Gastrocnemius medialis (tissue), 4 donors: ENCODE results near the gene SKA2. TPM values are rescaled to one million over a fixed set of nuclear protein-coding genes. Genes with fewer than 3 reads are reported as not detected.

Source experiments
- ATAC-seq, 2 donors: fragments of 150-250 bp; one replicate each; pipeline ENCODE4 v1.9.1; 2016
- DNase-seq, 2 donors: peaks; one replicate each; pipeline ENCODE4 v3.0.0-alpha.2; 2019
- H3K27ac ChIP-seq, 4 donors: fragments of 200-600 bp; sonication (generic); 1 replicate in 1 of 4; 2 replicates in 3 of 4; pipeline ENCODE4 v1.5.1; 2016 to 2018; ENCODE audit warnings: mild to moderate bottlenecking in 2 of 4, moderate library complexity in 1 of 4
- H3K27me3 ChIP-seq, 3 donors: fragments of 200-600 bp; sonication (generic) in 2 of 3; 1 replicate in 1 of 3; 2 replicates in 2 of 3; pipeline versions ENCODE4 v1.5.1 to v1.6.0; 2016 to 2019; ENCODE audit warnings: mild to moderate bottlenecking in 1 of 3, moderate library complexity in 1 of 3
- H3K36me3 ChIP-seq, 2 donors: fragments of 200-600 bp; sonication (generic) in 1 of 2; one replicate each; pipeline ENCODE4 v1.5.1; 2017 to 2018
- H3K4me1 ChIP-seq, 2 donors: fragments of 200-600 bp; sonication (generic) in 1 of 2; one replicate each; pipeline ENCODE4 v1.5.1; 2016 to 2017; ENCODE audit warnings: mild to moderate bottlenecking in 2 of 2
- H3K4me3 ChIP-seq, 4 donors: fragments of 200-600 bp; sonication (generic) in 3 of 4; 1 replicate in 1 of 4; 2 replicates in 3 of 4; pipeline ENCODE4 v1.5.1; 2016 to 2019; ENCODE audit warnings: mild to moderate bottlenecking in 2 of 4
- H3K9me3 ChIP-seq, 3 donors: fragments of 200-600 bp; sonication (generic) in 2 of 3; 1 replicate in 1 of 3; 2 replicates in 2 of 3; pipeline ENCODE4 v1.5.1; 2016 to 2019
- CTCF ChIP-seq, 5 experiments: fragments of 450-650 bp in 3 of 5; fragments of 200-600 bp in 2 of 5; sonication (generic) in 2 of 5; IDR thresholded peaks in 4 of 5; conservative IDR thresholded peaks in 1 of 5; 1 replicate in 4 of 5; 2 replicates in 1 of 5; pipeline ENCODE4 v1.5.1; 2016 to 2019; ENCODE audit warnings: antibody characterized with exemption in 5 of 5, mild to moderate bottlenecking in 3 of 5, moderate library complexity in 3 of 5
- POLR2A ChIP-seq, 2 donors: fragments of 450-650 bp; IDR thresholded peaks; one replicate each; pipeline ENCODE4 v1.6.1; 2017; ENCODE audit warnings: antibody characterized with exemption in 2 of 2, mild to moderate bottlenecking in 2 of 2, moderate library complexity in 2 of 2
- in situ Hi-C, 4 donors: fragments of 200-750 bp; cut with MboI; loops; one replicate each; pipeline versions ENCODE4 v1.15.0 to v1.8.0; 2017; ENCODE audit warnings: low sequenced_read_pairs in 4 of 4
- intact Hi-C: fragments of 100-400 bp; cut with DNase I; formaldehyde crosslinking; loops from one replicate; pipeline ENCODE4 v1.15.1; 2023; ENCODE audit warnings: low total_unique reads
- total RNA-seq, 4 donors: library from RNA; depleted of rRNA; stranded (reverse); fragments of >200 nt; gene quantifications; one replicate each; pipeline versions ENCODE4 v1.1.0 to v1.2.3, GENCODE V29; 2016

The SKA2 gene
- total RNA-seq, 4 donors from 2014 or later = 4.1 to 17.8 (median 8.7) TPM

GRCh38 chr17:59126809-59127417, 28.1 kb downstream of the SKA2 start:
- ATAC-seq (no peak), DNase-seq (no peak)
- Histone ChIP-seq H3K27me3 (no peaks in the 10 kb centered on the region), H3K27ac (no peak overlapping the region), H3K9me3 (no peaks in the 10 kb centered on the region), H3K4me3 (no peak overlapping the region), H3K4me1 (no peaks in the 10 kb centered on the region), H3K36me3 (no peaks in the 10 kb centered on the region)
- no peak for TF ChIP-seq POLR2A (IDR thresholded peaks at IDR 0.05)
- TF ChIP-seq CTCF (IDR thresholded peaks at IDR 0.05 in 4 of 5, conservative IDR thresholded peaks at IDR 0.05 in 1 of 5) = no peak
- in situ Hi-C loops (no loop called here), intact Hi-C loops (no loop called here)

DNA sequence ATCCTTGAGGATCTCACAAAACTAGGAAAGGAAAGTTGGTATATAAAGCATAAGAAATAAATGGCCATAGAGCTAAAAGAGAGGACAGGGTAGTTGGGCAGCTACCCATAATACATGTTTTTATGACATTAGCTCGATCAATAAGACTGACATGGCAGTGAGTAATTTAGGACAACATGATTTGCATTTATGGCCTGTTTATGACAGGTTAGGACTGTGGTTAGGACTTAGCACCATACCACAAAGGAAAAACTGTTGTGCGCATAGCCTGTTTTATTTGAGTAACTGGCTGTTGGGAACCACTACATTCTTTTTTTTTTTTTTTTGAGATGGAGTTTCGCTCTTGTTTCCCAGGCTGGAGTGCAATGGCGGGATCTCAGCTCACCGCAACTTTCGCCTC, 30.3 kb downstream of the SKA2 start:
- Histone ChIP-seq H3K27ac (no peak overlapping the region), H3K9me3 (no peaks in the 10 kb centered on the region), H3K4me1 (no peaks in the 10 kb centered on the region), H3K36me3 (no peaks in the 10 kb centered on the region), H3K4me3 (no peak overlapping the region), H3K27me3 (no peaks in the 10 kb centered on the region)
- no peak for TF ChIP-seq POLR2A (IDR thresholded peaks at IDR 0.05)
- no peak for TF ChIP-seq CTCF (IDR thresholded peaks at IDR 0.05 in 4 of 5, conservative IDR thresholded peaks at IDR 0.05 in 1 of 5)
- intact Hi-C loops (no loop called here), in situ Hi-C loops (no loop called here)
- no peak for DNase-seq
- ATAC-seq = no peak

DNA sequence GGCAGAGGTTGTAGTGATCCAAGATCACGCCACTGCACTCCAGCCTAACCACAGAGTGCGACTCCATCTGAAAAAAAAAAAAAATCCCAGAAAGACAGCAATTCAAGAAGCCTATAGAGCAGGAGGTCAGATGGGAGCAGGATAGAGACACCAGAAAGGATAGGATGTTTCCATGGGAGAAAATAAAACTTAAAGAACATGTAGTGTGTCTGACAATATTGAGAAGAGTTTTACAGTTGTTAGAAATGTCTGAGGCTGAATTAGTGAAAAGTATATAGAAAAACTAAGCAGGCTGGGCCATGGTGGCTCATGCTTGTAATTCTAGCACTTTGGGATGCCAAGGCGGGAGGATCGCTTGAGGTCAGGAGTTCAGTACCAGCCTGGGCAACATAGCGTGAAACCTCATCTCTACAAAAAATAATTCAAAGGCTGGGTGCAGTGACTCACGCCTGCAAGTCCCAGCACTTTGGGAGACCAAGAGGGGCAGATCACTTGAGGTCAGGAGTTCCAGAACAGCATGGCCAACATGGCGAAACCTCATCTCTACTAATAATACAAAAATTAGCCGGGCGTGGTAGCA, 33.0 kb downstream of the SKA2 start:
- Histone ChIP-seq H3K4me3 (no peak overlapping the region), H3K4me1 (no peaks in the 10 kb centered on the region), H3K27me3 (no peaks in the 10 kb centered on the region), H3K9me3 (no peaks in the 10 kb centered on the region), H3K36me3 (no peaks in the 10 kb centered on the region), H3K27ac (no peak overlapping the region)
- intact Hi-C loops (no loop called here), in situ Hi-C loops (no loop called here)
- ATAC-seq (no peak), DNase-seq (no peak)
- TF ChIP-seq POLR2A (IDR thresholded peaks at IDR 0.05) (no peak), CTCF (IDR thresholded peaks at IDR 0.05 in 4 of 5, conservative IDR thresholded peaks at IDR 0.05 in 1 of 5) (no peak)

DNA sequence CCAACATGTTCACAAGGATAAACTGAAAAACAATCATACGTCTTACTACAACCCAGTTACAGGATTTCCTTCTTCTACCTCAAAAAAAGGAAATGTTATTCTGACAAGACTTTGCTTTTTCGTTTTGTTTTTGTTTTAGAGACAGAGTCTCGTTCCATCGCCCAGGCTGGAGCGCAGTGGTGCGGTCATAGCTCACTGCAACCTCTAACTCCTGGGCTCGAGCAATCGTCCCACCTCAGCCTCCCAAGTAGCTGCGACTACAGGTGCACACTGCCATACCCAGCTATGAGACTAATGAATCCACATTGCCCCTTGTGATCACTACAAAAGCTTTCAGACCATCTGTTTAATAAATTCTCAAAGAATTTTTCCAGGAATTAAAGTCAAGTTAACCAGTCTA, 39.5 kb downstream of the SKA2 start:
- no peak for TF ChIP-seq POLR2A (IDR thresholded peaks at IDR 0.05)
- no peak for TF ChIP-seq CTCF (IDR thresholded peaks at IDR 0.05 in 4 of 5, conservative IDR thresholded peaks at IDR 0.05 in 1 of 5)
- ATAC-seq (no peak), DNase-seq (no peak)
- no peak overlapping the region for H3K4me3 ChIP-seq
- H3K4me1 ChIP-seq = no peaks in the 10 kb centered on the region
- H3K36me3 ChIP-seq = no peaks in the 10 kb centered on the region
- intact Hi-C loops (no loop called here), in situ Hi-C loops (no loop called here)
- H3K27me3 ChIP-seq = no peaks in the 10 kb centered on the region
- no peak overlapping the region for H3K27ac ChIP-seq
- no peaks in the 10 kb centered on the region for H3K9me3 ChIP-seq

- Histone ChIP-seq H3K27ac (no peak overlapping the region), H3K36me3 (no peaks in the 10 kb centered on the region), H3K27me3 (no peaks in the 10 kb centered on the region), H3K4me3 (no peak overlapping the region), H3K9me3 (no peaks in the 10 kb centered on the region), H3K4me1 (peaks cover 0 to 10% of the 10 kb centered on the region in 2 donors)
- intact Hi-C loops (no loop called here), in situ Hi-C loops (no loop called here)
- no peak for ATAC-seq
- DNase-seq = no peak
- TF ChIP-seq CTCF (IDR thresholded peaks at IDR 0.05 in 4 of 5, conservative IDR thresholded peaks at IDR 0.05 in 1 of 5) (no peak), POLR2A (IDR thresholded peaks at IDR 0.05) (no peak)
Observed at GRCh38 chr17:59111539-59111938, 43.4 kb downstream of the SKA2 start.
